ENCODE results near the gene CC2D2A. TPM values are rescaled to one million over a fixed set of nuclear protein-coding genes. Genes with fewer than 3 reads are reported as not detected.
"Not testable (repeated sequence)": the region's sequence is repeated elsewhere in the genome, so short reads cannot be mapped to it uniquely, and the experiment has no call there.

The CC2D2A gene
- total and polyA plus RNA-seq, 8 donors: 5.7 to 32.7 (median 14.5) TPM

DNA sequence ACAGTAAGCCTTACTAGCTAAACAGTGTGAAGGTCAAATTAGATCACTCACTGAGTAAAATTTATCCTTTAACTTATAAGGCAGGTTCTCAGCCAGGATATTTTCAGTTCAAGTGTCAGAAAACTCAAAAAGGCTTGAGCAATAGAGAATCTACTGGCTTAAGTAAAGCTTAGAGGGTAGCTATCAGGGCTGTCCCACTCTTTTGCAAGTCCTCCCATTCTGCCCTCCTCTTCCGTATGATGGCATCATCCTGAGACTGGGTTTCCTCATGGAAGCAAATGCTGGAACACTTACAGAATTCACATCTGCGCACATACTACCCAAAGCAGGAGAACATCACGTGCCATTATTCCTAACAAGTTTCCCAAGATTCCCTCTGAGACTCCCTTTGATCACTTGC lies 130.5 kb downstream of the CC2D2A start:
- H3K27ac ChIP-seq: peak overlapping the region in 2 of 5 donors; percentile 5 to 46
- no peak for DNase-seq
- 91 to 99% (median 93%) methylated on average over 3 of the region's 3 CpGs for WGBS, 5 donors

DNA sequence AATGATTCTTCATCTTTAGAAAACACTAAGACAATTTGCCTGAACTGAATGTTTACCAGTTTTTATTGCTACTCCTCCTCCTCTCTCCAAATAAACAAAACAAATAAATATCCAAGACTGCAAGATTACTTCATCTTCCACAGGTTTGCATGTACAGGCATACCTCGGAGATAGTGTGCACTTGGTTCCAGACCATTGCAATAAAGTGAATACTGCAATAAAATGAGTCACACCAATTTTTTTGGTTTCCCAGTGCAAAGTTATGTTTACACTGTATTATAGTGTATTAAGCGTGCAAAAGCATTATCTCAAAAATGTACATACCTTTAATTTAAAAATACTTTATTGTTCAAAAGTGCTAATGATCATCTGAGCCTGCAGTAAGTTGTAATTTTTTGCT lies 132.2 kb downstream of the CC2D2A start:
- Histone ChIP-seq H3K27ac (no peak overlapping the region), H3K4me1 (peaks cover 0 to 16% (median 3%) of the 10 kb centered on the region in 4 donors), H3K36me3 (peaks cover 0 to 65% (median 56%) of the 10 kb centered on the region in 4 donors), H3K4me3 (no peak overlapping the region), H3K27me3 (no peaks in the 10 kb centered on the region), H3K9me3 (no peaks in the 10 kb centered on the region)
- no peak for DNase-seq
- intact Hi-C loops (cut with DNase I; ENCODE audit: low total_unique reads): no loop called here
- 82 to 94% (median 90%) methylated on average over 2 of the region's 2 CpGs for WGBS, 5 donors
- no peak for TF ChIP-seq POLR2A (IDR thresholded peaks at IDR 0.05)
- TF ChIP-seq EP300 (IDR thresholded peaks at IDR 0.05): no peak
- TF ChIP-seq POLR2AphosphoS5 (IDR thresholded peaks at IDR 0.05): no peak
- TF ChIP-seq, protein P1, sequence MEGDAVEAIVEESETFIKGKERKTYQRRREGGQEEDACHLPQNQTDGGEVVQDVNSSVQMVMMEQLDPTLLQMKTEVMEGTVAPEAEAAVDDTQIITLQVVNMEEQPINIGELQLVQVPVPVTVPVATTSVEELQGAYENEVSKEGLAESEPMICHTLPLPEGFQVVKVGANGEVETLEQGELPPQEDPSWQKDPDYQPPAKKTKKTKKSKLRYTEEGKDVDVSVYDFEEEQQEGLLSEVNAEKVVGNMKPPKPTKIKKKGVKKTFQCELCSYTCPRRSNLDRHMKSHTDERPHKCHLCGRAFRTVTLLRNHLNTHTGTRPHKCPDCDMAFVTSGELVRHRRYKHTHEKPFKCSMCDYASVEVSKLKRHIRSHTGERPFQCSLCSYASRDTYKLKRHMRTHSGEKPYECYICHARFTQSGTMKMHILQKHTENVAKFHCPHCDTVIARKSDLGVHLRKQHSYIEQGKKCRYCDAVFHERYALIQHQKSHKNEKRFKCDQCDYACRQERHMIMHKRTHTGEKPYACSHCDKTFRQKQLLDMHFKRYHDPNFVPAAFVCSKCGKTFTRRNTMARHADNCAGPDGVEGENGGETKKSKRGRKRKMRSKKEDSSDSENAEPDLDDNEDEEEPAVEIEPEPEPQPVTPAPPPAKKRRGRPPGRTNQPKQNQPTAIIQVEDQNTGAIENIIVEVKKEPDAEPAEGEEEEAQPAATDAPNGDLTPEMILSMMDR (IDR thresholded peaks at IDR 0.05): no peak

More for the DNA sequence above, 130.5 kb downstream of the CC2D2A start:
- Histone ChIP-seq H3K4me1 (peaks cover 0 to 16% (median 3%) of the 10 kb centered on the region in 4 donors), H3K9me3 (no peaks in the 10 kb centered on the region), H3K27me3 (no peaks in the 10 kb centered on the region), H3K36me3 (peaks cover 0 to 70% (median 50%) of the 10 kb centered on the region in 4 donors), H3K4me3 (no peak overlapping the region)
- TF ChIP-seq EP300 (IDR thresholded peaks at IDR 0.05) (peak; percentile 63), POLR2AphosphoS5 (IDR thresholded peaks at IDR 0.05) (peak in 1 of 3 donors; percentile 27)
- TF ChIP-seq, protein P1 (IDR thresholded peaks at IDR 0.05): no peak
- intact Hi-C loops (cut with DNase I; ENCODE audit: low total_unique reads): no loop called here

DNA sequence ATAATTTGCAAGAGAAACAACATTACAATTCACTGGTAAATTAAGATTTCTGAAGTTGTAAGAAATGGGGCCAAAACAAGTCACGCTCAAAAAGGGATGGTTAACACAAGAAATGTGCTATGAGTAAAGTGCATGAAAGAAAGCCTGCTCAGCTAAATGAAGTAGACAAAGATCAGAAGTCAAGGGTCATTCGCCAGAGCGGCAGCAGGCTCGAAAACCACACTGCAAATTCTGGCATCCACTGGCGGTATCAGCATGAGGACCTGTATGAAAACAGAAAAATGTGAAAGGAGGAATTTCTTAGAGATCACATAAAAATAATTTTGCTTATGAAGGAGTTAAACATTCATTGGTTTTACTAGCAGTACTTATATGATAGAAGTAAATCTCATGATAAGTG lies 135.9 kb downstream of the CC2D2A start:
- intact Hi-C loops (cut with DNase I; ENCODE audit: low total_unique reads): no loop called here
- DNase-seq: no peak
- 91 to 98% (median 94%) methylated on average over 5 of the region's 5 CpGs for WGBS, 5 donors
- H3K27me3 ChIP-seq: no peaks in the 10 kb centered on the region
- TF ChIP-seq POLR2A (IDR thresholded peaks at IDR 0.05) (no peak), POLR2AphosphoS5 (IDR thresholded peaks at IDR 0.05) (no peak)
- peaks cover 0 to 54% (median 50%) of the 10 kb centered on the region in 4 donors for H3K36me3 ChIP-seq
- H3K4me3 ChIP-seq: no peak overlapping the region
- no peak overlapping the region for H3K27ac ChIP-seq
- H3K9me3 ChIP-seq: no peaks in the 10 kb centered on the region
- peaks cover 0 to 5% (median 3%) of the 10 kb centered on the region in 4 donors for H3K4me1 ChIP-seq

DNA sequence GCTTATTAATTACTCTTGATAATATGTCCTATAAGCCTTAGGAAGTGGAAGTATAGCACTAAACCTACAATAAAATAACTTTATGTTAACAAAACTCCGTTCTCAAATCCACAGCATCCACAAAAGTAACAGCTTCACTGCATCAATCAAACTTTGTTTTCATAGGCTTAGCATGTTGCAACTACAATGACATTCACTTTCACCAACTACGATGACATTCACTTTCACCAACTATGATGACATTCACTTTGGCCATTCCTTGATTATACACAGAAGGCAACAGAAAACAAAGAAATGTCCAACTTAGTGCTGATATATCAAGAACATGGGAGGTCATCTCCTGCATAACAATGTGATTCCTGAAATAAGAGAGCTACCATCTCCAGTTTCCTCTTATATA lies 141.2 kb downstream of the CC2D2A start:
- no peak overlapping the region for H3K27ac ChIP-seq
- H3K27me3 ChIP-seq: no peaks in the 10 kb centered on the region
- peaks cover 0 to 27% (median 24%) of the 10 kb centered on the region in 4 donors for H3K36me3 ChIP-seq
- intact Hi-C loops (cut with DNase I; ENCODE audit: low total_unique reads): no loop called here
- H3K4me1 ChIP-seq: peaks cover 0 to 10% (median 3%) of the 10 kb centered on the region in 4 donors
- no peak for TF ChIP-seq EP300 (IDR thresholded peaks at IDR 0.05)
- TF ChIP-seq POLR2A (IDR thresholded peaks at IDR 0.05): no peak
- peak in 1 of 3 donors; percentile 16 for TF ChIP-seq POLR2AphosphoS5 (IDR thresholded peaks at IDR 0.05)
- TF ChIP-seq, protein P1 (IDR thresholded peaks at IDR 0.05): no peak
- DNase-seq: no peak
- no peaks in the 10 kb centered on the region for H3K9me3 ChIP-seq
- 68 to 83% (median 80%) methylated on average over 2 of the region's 2 CpGs for WGBS, 5 donors
- H3K4me3 ChIP-seq: no peak overlapping the region

DNA sequence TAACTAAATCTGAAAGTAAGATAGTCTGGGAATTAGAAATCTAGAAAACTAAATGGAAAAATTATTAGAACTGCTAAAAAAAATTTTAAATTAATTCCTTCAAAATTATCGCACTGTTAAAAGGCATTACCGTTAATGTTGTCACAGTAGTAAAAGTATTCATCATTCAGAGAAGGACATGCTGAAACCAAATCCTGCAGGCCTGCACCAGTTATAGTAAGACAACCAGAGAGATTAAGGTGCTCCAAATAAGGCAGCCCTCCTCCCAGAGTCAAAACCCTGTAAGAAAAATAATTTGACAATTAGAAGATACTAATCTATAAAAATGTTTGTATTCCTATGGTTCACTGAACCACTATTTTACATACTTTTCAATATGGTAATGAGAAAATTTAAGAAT lies 142.5 kb downstream of the CC2D2A start:
- Histone ChIP-seq H3K27me3 (no peaks in the 10 kb centered on the region), H3K27ac (no peak overlapping the region), H3K9me3 (no peaks in the 10 kb centered on the region), H3K4me1 (peaks cover 0 to 19% (median 3%) of the 10 kb centered on the region in 4 donors), H3K36me3 (peaks cover 0 to 34% (median 25%) of the 10 kb centered on the region in 4 donors), H3K4me3 (no peak overlapping the region)
- intact Hi-C loops (cut with DNase I; ENCODE audit: low total_unique reads): no loop called here
- WGBS, 5 donors: 87 to 97% (median 96%) methylated on average over 2 of the region's 2 CpGs
- TF ChIP-seq POLR2AphosphoS5 (IDR thresholded peaks at IDR 0.05): no peak
- no peak for TF ChIP-seq EP300 (IDR thresholded peaks at IDR 0.05)
- no peak for TF ChIP-seq POLR2A (IDR thresholded peaks at IDR 0.05)
- TF ChIP-seq, protein P1 (IDR thresholded peaks at IDR 0.05): no peak
- DNase-seq: no peak

DNA sequence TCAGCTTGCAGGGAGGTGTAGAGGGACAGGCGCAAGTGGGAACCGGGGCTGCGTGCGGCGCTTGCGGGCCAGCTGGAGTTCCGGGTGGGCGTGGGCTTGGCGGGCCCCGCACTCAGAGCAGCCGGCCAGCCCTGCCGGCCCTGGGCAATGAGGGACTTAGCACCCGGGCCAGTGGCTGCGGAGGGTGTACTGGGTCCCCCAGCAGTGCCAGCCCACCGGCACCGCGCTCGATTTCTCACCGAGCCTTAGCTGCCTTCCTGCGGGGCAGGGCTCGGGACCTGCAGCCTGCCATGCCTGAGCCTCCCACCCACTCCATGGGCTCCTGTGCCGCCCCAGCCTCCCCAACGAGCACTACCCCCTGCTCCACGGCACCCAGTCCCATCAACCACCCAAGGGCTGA lies 145.2 kb downstream of the CC2D2A start:
- 96 to 98% (median 97%) methylated on average over 14 to 24 of the region's 24 CpGs for WGBS, 5 donors
- H3K4me3 ChIP-seq; H3K27ac ChIP-seq; DNase-seq; H3K27me3 ChIP-seq; intact Hi-C loops (cut with DNase I; ENCODE audit: low total_unique reads): not testable (repeated sequence)
- peaks cover 5 to 47% (median 35%) of the 10 kb centered on the region in 4 donors for H3K36me3 ChIP-seq
- H3K9me3 ChIP-seq: peaks cover 0 to 15% (median 2%) of the 10 kb centered on the region in 4 donors
- H3K4me1 ChIP-seq: peaks cover 0 to 15% (median 1%) of the 10 kb centered on the region in 4 donors

DNA sequence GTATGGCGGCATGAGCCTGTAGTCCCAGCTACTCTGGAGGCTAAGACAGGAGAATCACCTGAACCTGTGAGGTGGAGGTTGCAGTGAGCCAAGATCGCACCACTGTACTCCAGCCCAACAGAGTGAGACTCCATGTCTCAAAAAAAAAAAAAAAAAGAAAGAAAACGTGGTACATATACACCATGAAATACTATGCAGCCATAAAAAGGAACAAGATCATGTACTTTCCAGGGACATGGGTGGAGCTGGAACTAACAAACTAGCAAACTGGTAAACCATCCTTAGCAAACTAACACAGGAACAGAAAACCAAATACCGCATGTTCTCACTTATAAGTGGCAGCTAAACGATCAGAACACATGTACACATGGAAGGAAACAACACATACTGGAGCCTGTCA lies 147.7 kb downstream of the CC2D2A start:
- DNase-seq; intact Hi-C loops (cut with DNase I; ENCODE audit: low total_unique reads); H3K27me3 ChIP-seq; H3K4me3 ChIP-seq; H3K27ac ChIP-seq: not testable (repeated sequence)
- Histone ChIP-seq H3K9me3 (peaks cover 0 to 25% (median 11%) of the 10 kb centered on the region in 4 donors), H3K36me3 (peaks cover 5 to 48% (median 43%) of the 10 kb centered on the region in 4 donors), H3K4me1 (peaks cover 0 to 16% (median 0%) of the 10 kb centered on the region in 4 donors)
- 94 to 99% (median 97%) methylated on average over 5 of the region's 5 CpGs for WGBS, 5 donors
